H1 (cell line): Measurements from ENCODE around the gene DPH5. TPM values are rescaled to one million over a fixed set of nuclear protein-coding genes. Genes with fewer than 3 reads are reported as not detected.

Experiments
- CTCF ChIA-PET: fragments of 300-600 bp; sonication (Branson Sonifier 250); formaldehyde crosslinking; loops from one replicate; lab custom pipeline; 2021; ENCODE audit not compliant: partially characterized antibody; lab: Charles Lee
- POLR2A ChIA-PET: fragments of 300-600 bp; sonication (Branson Sonifier 250); formaldehyde crosslinking; loops from one replicate; lab custom pipeline; 2021; ENCODE audit warnings: inconsistent platforms; ENCODE audit not compliant: partially characterized antibody; lab: Charles Lee
- DNase-seq, 2 experiments: peaks; one replicate each; pipeline versions ENCODE4 v3.0.0 to v3.0.0-alpha.2; 2010 to 2022; ENCODE audit warnings: low spot score in 2 of 2, low read depth in 1 of 2, mixed read lengths in 1 of 2
- FAIRE-seq: peaks from 2 replicates; lab custom pipeline; 2011; peaks lifted over from hg19 to GRCh38; lab: Jason Lieb, UNC
- H2AFZ ChIP-seq: 2 replicates; pipeline ENCODE4 v1.8.1; 2012; ENCODE audit warnings: low read length, inconsistent platforms
- H2AK5ac ChIP-seq: 2 replicates; pipeline ENCODE4 v1.6.1; 2013; ENCODE audit warnings: low read depth, low read length
- H2BK120ac ChIP-seq: replicated peaks from 2 replicates; pipeline ENCODE3; 2013; ENCODE audit warnings: low read depth, low read length, inconsistent platforms
- H2BK12ac ChIP-seq: 2 replicates; pipeline ENCODE4 v1.6.1; 2013; ENCODE audit warnings: low read depth, low read length
- H2BK15ac ChIP-seq: 2 replicates; pipeline ENCODE4 v1.6.1; 2013; ENCODE audit warnings: low read length
- H2BK20ac ChIP-seq: 2 replicates; pipeline ENCODE4 v1.6.1; 2013; ENCODE audit warnings: low read length
- H2BK5ac ChIP-seq: 2 replicates; pipeline ENCODE4 v1.6.1; 2013; ENCODE audit warnings: low read depth, low read length
- H3K14ac ChIP-seq: 2 replicates; pipeline ENCODE4 v1.6.1; 2013; ENCODE audit warnings: inconsistent platforms; ENCODE audit not compliant: insufficient read length
- H3K18ac ChIP-seq: 2 replicates; pipeline ENCODE4 v1.6.1; 2013; ENCODE audit warnings: low read length; ENCODE audit errors: extremely low read depth
- H3K23ac ChIP-seq: 2 replicates; pipeline ENCODE4 v1.6.1; 2013; ENCODE audit warnings: inconsistent platforms; ENCODE audit not compliant: insufficient read length
- H3K23me2 ChIP-seq: 2 replicates; pipeline ENCODE4 v1.6.1; 2013; ENCODE audit warnings: low read depth, low read length
- H3K27ac ChIP-seq: 2 replicates; pipeline ENCODE4 v1.6.1; 2011; ENCODE audit warnings: low read depth, low read length, inconsistent platforms
- H3K27me3 ChIP-seq, 4 experiments: replicated peaks in 1 of 4; 1 replicate in 1 of 4; 2 replicates in 3 of 4; pipeline versions ENCODE4 v1.6.1 to v1.8.1; 2011 to 2013; ENCODE audit warnings: low read length in 3 of 4, mild to moderate bottlenecking in 3 of 4, inconsistent platforms in 2 of 4, mixed read lengths in 2 of 4, moderate library complexity in 1 of 4; ENCODE audit not compliant: control insufficient read depth in 3 of 4, insufficient read depth in 3 of 4; ENCODE audit errors: extremely low read depth in 1 of 4
- H3K36me3 ChIP-seq, 4 experiments: 2 replicates each; pipeline versions ENCODE4 v1.6.1 to v1.8.1; 2011 to 2013; ENCODE audit warnings: mild to moderate bottlenecking in 4 of 4, low read length in 3 of 4, moderate library complexity in 2 of 4, control low read depth in 1 of 4, inconsistent platforms in 1 of 4; ENCODE audit not compliant: insufficient read depth in 4 of 4, control insufficient read depth in 2 of 4
- H3K4ac ChIP-seq: replicated peaks from 2 replicates; pipeline ENCODE3; 2013; ENCODE audit warnings: low read length, low read depth, mixed read lengths, inconsistent platforms; ENCODE audit not compliant: insufficient read length
- H3K4me1 ChIP-seq, 4 experiments: replicated peaks in 1 of 4; 1 replicate in 1 of 4; 2 replicates in 3 of 4; pipeline versions ENCODE4 v1.6.1 to v1.8.1; 2011 to 2013; ENCODE audit warnings: low read length in 3 of 4, inconsistent platforms in 2 of 4, mixed read lengths in 1 of 4; ENCODE audit not compliant: insufficient read depth in 4 of 4, control insufficient read depth in 3 of 4
- H3K4me2 ChIP-seq, 2 experiments: 2 replicates each; pipeline versions ENCODE4 v1.6.1 to v1.8.1; 2011 to 2013; ENCODE audit warnings: low read depth in 2 of 2, low read length in 2 of 2, control low read depth in 1 of 2, inconsistent platforms in 1 of 2, mild to moderate bottlenecking in 1 of 2; ENCODE audit not compliant: insufficient read depth in 1 of 2
- H3K4me3 ChIP-seq, 4 experiments: fragments of 200-600, 300-600 bp in 1 of 4; sonication (generic), shearing (Covaris generic), sonication (Bioruptor Twin) in 1 of 4; 2 replicates each; pipeline versions ENCODE4 v1.5.1 to v1.8.1; 2011 to 2016; ENCODE audit warnings: low read length in 4 of 4, low read depth in 3 of 4, control low read depth in 2 of 4, inconsistent platforms in 2 of 4, mild to moderate bottlenecking in 2 of 4, mixed read lengths in 1 of 4, moderate library complexity in 1 of 4; ENCODE audit not compliant: insufficient read depth in 2 of 4; ENCODE audit errors: extremely low read depth in 1 of 4
- H3K56ac ChIP-seq: replicated peaks from 2 replicates; pipeline ENCODE3; 2013; ENCODE audit warnings: low read depth, mild to moderate bottlenecking, mixed read lengths, low read length, inconsistent platforms; ENCODE audit not compliant: insufficient read length
- H3K79me1 ChIP-seq: 2 replicates; pipeline ENCODE4 v1.6.1; 2013; ENCODE audit warnings: low read depth, low read length, control low read depth
- H3K79me2 ChIP-seq, 2 experiments: 2 replicates each; pipeline versions ENCODE4 v1.6.1 to v1.8.1; 2012 to 2013; ENCODE audit warnings: low read length in 2 of 2, mild to moderate bottlenecking in 2 of 2, inconsistent platforms in 1 of 2; ENCODE audit not compliant: insufficient read depth in 2 of 2, control insufficient read depth in 1 of 2
- H3K9ac ChIP-seq, 4 experiments: replicated peaks in 1 of 4; 1 replicate in 1 of 4; 2 replicates in 3 of 4; pipeline versions ENCODE4 v1.6.1 to v1.8.1; 2011 to 2013; ENCODE audit warnings: low read depth in 3 of 4, low read length in 3 of 4, control low read depth in 2 of 4, mild to moderate bottlenecking in 2 of 4, moderate library complexity in 2 of 4, inconsistent platforms in 1 of 4; ENCODE audit errors: extremely low read depth in 1 of 4
- H3K9me3 ChIP-seq, 2 experiments: 2 replicates each; pipeline versions ENCODE4 v1.6.1 to v1.8.1; 2012 to 2013; ENCODE audit warnings: mild to moderate bottlenecking in 2 of 2, moderate library complexity in 2 of 2, control low read depth in 1 of 2, inconsistent platforms in 1 of 2, low read depth in 1 of 2, low read length in 1 of 2, mixed read lengths in 1 of 2; ENCODE audit not compliant: insufficient read depth in 2 of 2
- H4K20me1 ChIP-seq, 2 experiments: replicated peaks in 1 of 2; 2 replicates each; pipeline versions ENCODE3 to v1.8.1; 2011 to 2013; ENCODE audit warnings: inconsistent platforms in 2 of 2, low read length in 2 of 2, mild to moderate bottlenecking in 1 of 2; ENCODE audit not compliant: insufficient read depth in 2 of 2, control insufficient read depth in 1 of 2
- H4K5ac ChIP-seq: 2 replicates; pipeline ENCODE4 v1.6.1; 2013; ENCODE audit warnings: low read length, low read depth, mixed read lengths, inconsistent platforms; ENCODE audit not compliant: insufficient read length
- H4K8ac ChIP-seq: 2 replicates; pipeline ENCODE4 v1.8.0; 2013; ENCODE audit warnings: mild to moderate bottlenecking, moderate library complexity, low read length, inconsistent platforms; ENCODE audit not compliant: insufficient read depth; ENCODE audit errors: extremely low read depth
- H4K91ac ChIP-seq: replicated peaks from 2 replicates; pipeline ENCODE3; 2013; ENCODE audit warnings: low read length, mixed read lengths, inconsistent platforms; ENCODE audit not compliant: insufficient read length
- BRCA1 ChIP-seq: IDR thresholded peaks from 2 replicates; pipeline ENCODE4 v1.6.1; 2012; ENCODE audit warnings: low read depth, low read length, improper control_type of control experiment
- CHD2 ChIP-seq: IDR thresholded peaks from 2 replicates; pipeline ENCODE4 v1.6.1; 2012; ENCODE audit warnings: low read length, improper control_type of control experiment
- CTCF ChIP-seq, 3 experiments: IDR thresholded peaks; 1 replicate in 2 of 3; 2 replicates in 1 of 3; pipeline versions ENCODE4 v1.5.1 to v1.6.1; 2011; ENCODE audit warnings: low read length in 3 of 3, mild to moderate bottlenecking in 3 of 3, inconsistent platforms in 2 of 3, low read depth in 1 of 3, moderate library complexity in 1 of 3; ENCODE audit not compliant: insufficient read depth in 1 of 3; ENCODE audit errors: control extremely low read depth in 1 of 3
- PHF8 ChIP-seq: fragments of 200-600 bp; sonication (generic); conservative IDR thresholded peaks from 2 replicates; pipeline ENCODE4 v1.7.1; 2012; ENCODE audit warnings: low read depth, mild to moderate bottlenecking, inconsistent platforms, low read length, moderate library complexity
- POU5F1 ChIP-seq: IDR thresholded peaks from 2 replicates; pipeline ENCODE4 v1.6.1; 2011; ENCODE audit warnings: low read depth, mild to moderate bottlenecking, low read length, moderate library complexity
- RFX5 ChIP-seq: IDR thresholded peaks from 2 replicates; pipeline ENCODE4 v1.6.1; 2011; ENCODE audit warnings: low read depth, low read length, improper control_type of control experiment, borderline replicate concordance
- SIN3A ChIP-seq, 2 experiments: IDR thresholded peaks in 1 of 2; conservative IDR thresholded peaks in 1 of 2; 2 replicates each; pipeline ENCODE4 v1.6.1; 2011 to 2012; ENCODE audit warnings: low read length in 2 of 2, improper control_type of control experiment in 1 of 2, low read depth in 1 of 2, mild to moderate bottlenecking in 1 of 2
- TAF1 ChIP-seq: IDR thresholded peaks from 2 replicates; pipeline ENCODE4 v1.6.1; 2011; ENCODE audit warnings: mild to moderate bottlenecking, low read depth, low read length
- TCF12 ChIP-seq: IDR thresholded peaks from 2 replicates; pipeline ENCODE4 v1.6.1; 2011; ENCODE audit warnings: low read depth, mild to moderate bottlenecking, low read length
- ZNF274 ChIP-seq: IDR thresholded peaks from 2 replicates; pipeline ENCODE4 v1.7.0; 2012; ENCODE audit warnings: low read length, borderline replicate concordance; ENCODE audit errors: extremely low read depth
- WGBS, 2 experiments: shearing (Covaris generic) in 1 of 2; methylation state at CpG; one replicate each; pipeline versions ENCODE4 v1.1.6 to v1.1.7; 2013 to 2015; ENCODE audit warnings: low lambda C conversion rate in 2 of 2, mixed read lengths in 2 of 2, inconsistent platforms in 1 of 2, low coverage in 1 of 2, missing lambda C conversion rate in 1 of 2; ENCODE audit not compliant: insufficient replicate concordance in 2 of 2, insufficient coverage in 1 of 2, insufficient read length in 1 of 2; ENCODE audit errors: extremely low coverage in 1 of 2, missing lambda C conversion rate in 1 of 2; 5-methylcytosine and 5-hydroxymethylcytosine counted together
- polyA plus RNA-seq, 7 experiments: library from polyadenylated mRNA; depleted of rRNA in 3 of 7; stranded (reverse) in 5 of 7; unstranded in 2 of 7; fragments of >200 nt in 5 of 7; fragments of 200-250 nt in 2 of 7; gene quantifications; 1 replicate in 5 of 7; 2 replicates in 1 of 7; 4 replicates in 1 of 7; pipeline versions ENCODE4 v1.2.1 to v1.2.3, GENCODE V29; 2011 to 2013; ENCODE audit warnings: missing spikeins in 2 of 7, mixed read lengths in 2 of 7
- total RNA-seq: library from RNA; stranded (reverse); fragmentation: NEBNext Ultra II Directional; extraction: Animal tissue kit (Norgen Biotek cat#: 25700); gene quantifications from 2 replicates; pipeline ENCODE4 v1.2.1, GENCODE V29; 2021

Gene DPH5
- total and polyA plus RNA-seq, 2 of the 8 experiments (the other 6 are each of a cell fraction or from before 2014, with no cell fraction given): 67.7 to 106 TPM

DNA sequence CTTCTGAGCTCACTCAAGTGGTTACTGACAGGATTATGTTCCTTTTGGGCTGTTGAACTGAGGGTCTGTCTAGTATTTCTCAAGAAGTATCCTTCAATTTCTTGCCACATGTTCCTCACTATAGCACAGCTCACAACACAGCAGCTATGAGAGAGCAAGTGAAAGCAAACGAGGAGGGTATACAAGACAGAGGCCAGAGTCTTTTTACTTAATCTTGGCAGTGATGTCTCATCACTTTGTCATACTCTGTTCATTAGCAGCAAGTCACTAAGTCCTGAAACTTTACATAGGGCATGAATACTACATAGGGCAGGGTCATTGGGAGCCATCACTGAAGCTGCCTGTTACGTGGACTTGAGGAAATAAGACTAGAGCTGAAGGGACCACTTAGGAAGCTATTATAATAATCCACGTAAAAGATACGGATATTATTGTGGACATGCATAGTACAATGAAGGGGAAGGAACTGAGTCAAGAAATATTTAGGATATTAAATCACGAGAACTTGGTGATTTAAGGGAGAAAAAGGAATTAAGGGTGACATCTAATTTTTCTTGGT, 66.0 kb downstream of the DPH5 start:
- CTCF ChIA-PET: interaction anchor here (0.6 to 1.5 kb wide), 3 partner anchors 26 to 31 kb away, joined by 3 to 4 read pairs (median 3); no protein-coding TSS in a partner anchor
- no peaks in the 10 kb centered on the region for H4K20me1 ChIP-seq
- no peak overlapping the region for H3K23ac ChIP-seq

More for the DNA sequence above, 66.0 kb downstream of the DPH5 start:
- no peak overlapping the region for H2AFZ ChIP-seq
- 88% methylated on average over 5 of the region's 5 CpGs; no CpG with 5 or more reads in 1 of the 2 experiments for WGBS, 2 experiments
- H4K91ac ChIP-seq: no peak overlapping the region
- no peaks in the 10 kb centered on the region; a peak in 1 of 8 replicates for H3K36me3 ChIP-seq
- H3K18ac ChIP-seq: no peak overlapping the region
- H3K56ac ChIP-seq: no peak overlapping the region
- H2BK120ac ChIP-seq: no peak overlapping the region
- no peak overlapping the region for H4K8ac ChIP-seq
- no peak overlapping the region for H3K4ac ChIP-seq
- no peak overlapping the region for H3K9ac ChIP-seq
- no peak overlapping the region for H4K5ac ChIP-seq
- no peaks in the 10 kb centered on the region for H3K23me2 ChIP-seq
- H3K27me3 ChIP-seq: no peaks in the 10 kb centered on the region
- H2BK12ac ChIP-seq: no peak overlapping the region
- no peaks in the 10 kb centered on the region for H3K79me1 ChIP-seq
- H2BK15ac ChIP-seq: no peak overlapping the region
- no peak overlapping the region for H3K4me3 ChIP-seq
- POLR2A ChIA-PET: interaction anchor here (1.6 kb wide), 1 partner anchor 9 kb away, joined by 4 read pairs; no protein-coding TSS in a partner anchor
- H3K79me2 ChIP-seq: no peaks in the 10 kb centered on the region
- no peak overlapping the region for H2AK5ac ChIP-seq
- no peak overlapping the region for H3K4me2 ChIP-seq
- H3K4me1 ChIP-seq: no peaks in the 10 kb centered on the region
- TF ChIP-seq TCF12 (no peak), TAF1 (no peak), SIN3A (conservative IDR thresholded peaks at IDR 0.05 in 1 of 2, IDR thresholded peaks at IDR 0.05 in 1 of 2; ENCODE audit: low read depth in 1 of 2, low read length in 2 of 2) (no peak), CHD2 (no peak), BRCA1 (no peak), ZNF274 (no peak), CTCF (IDR thresholded peaks at IDR 0.05; ENCODE audit: control extremely low read depth in 1 of 3, insufficient read depth in 1 of 3, low read depth in 1 of 3, low read length in 3 of 3) (no peak), PHF8 (no peak), POU5F1 (no peak), RFX5 (no peak)
- no peak overlapping the region for H2BK20ac ChIP-seq
- no peak overlapping the region for H2BK5ac ChIP-seq
- H3K9me3 ChIP-seq: no peaks in the 10 kb centered on the region
- no peak overlapping the region for H3K27ac ChIP-seq
- FAIRE-seq (no peak), DNase-seq (no peak)
- no peak overlapping the region for H3K14ac ChIP-seq
